NCI-H1436 treated with DMSO at 0.1 percent for 48 hours (cell line): ENCODE results near the gene MAEA.
"Not testable (repeated sequence)": the region's sequence is repeated elsewhere in the genome, so short reads cannot be mapped to it uniquely, and the experiment has no call there.

Source experiments
- DNase-seq: peaks from one replicate; lab custom pipeline; 2025; lab: John Stamatoyannopoulos, UW

The MAEA gene

GRCh38 chr4:1321946-1322650 lies 32.4 kb downstream of the MAEA start:
- DNase-seq, result no peak

- DNase-seq, result no peak
These were observed 33.6 kb downstream of the MAEA start for GRCh38 chr4:1323280-1323634.

GRCh38 chr4:1323635-1324442 lies 34.1 kb downstream of the MAEA start:
- no peak for DNase-seq

- DNase-seq, result not testable (repeated sequence)
These were observed 34.9 kb downstream of the MAEA start for GRCh38 chr4:1324443-1325175.

GRCh38 chr4:1325176-1325480 lies 35.4 kb downstream of the MAEA start:
- DNase-seq, result no peak

GRCh38 chr4:1325681-1326635 lies 36.3 kb downstream of the MAEA start:
- no peak for DNase-seq

GRCh38 chr4:1326751-1327525 lies 37.2 kb downstream of the MAEA start:
- no peak for DNase-seq

- no peak for DNase-seq
These were observed 38.0 kb downstream of the MAEA start for GRCh38 chr4:1327526-1328266.

GRCh38 chr4:1328267-1329155 lies 38.8 kb downstream of the MAEA start:
- DNase-seq, result no peak

GRCh38 chr4:1329408-1330371 lies 40.0 kb downstream of the MAEA start:
- no peak for DNase-seq

GRCh38 chr4:1330761-1331590 lies 41.3 kb downstream of the MAEA start:
- no peak for DNase-seq

- DNase-seq, result no peak
These were observed 42.1 kb downstream of the MAEA start for GRCh38 chr4:1331591-1332353.

GRCh38 chr4:1332686-1333085 lies 43.0 kb downstream of the MAEA start:
- no peak for DNase-seq

GRCh38 chr4:1333256-1333655 lies 43.6 kb downstream of the MAEA start:
- no peak for DNase-seq

GRCh38 chr4:1333851-1334578 lies 44.3 kb downstream of the MAEA start:
- DNase-seq, result not testable (repeated sequence)

GRCh38 chr4:1334579-1334895 lies 44.8 kb downstream of the MAEA start:
- DNase-seq, result no peak
